Common myeloid progenitor, CD34-positive (primary cell): ENCODE measurements around the gene RHCE.
"Not testable (repeated sequence)": the region's sequence is repeated elsewhere in the genome, so short reads cannot be mapped to it uniquely, and the experiment has no call there.

Experiments
- CTCF ChIA-PET: fragments of 350-600 bp; sonication (Branson Sonifier 250); formaldehyde crosslinking; loops from one replicate; lab custom pipeline; 2021; ENCODE audit warnings: antibody characterized with exemption; lab: Charles Lee
- POLR2A ChIA-PET: fragments of 350-600 bp; sonication (Branson Sonifier 250); formaldehyde crosslinking; loops from one replicate; lab custom pipeline; 2021; ENCODE audit warnings: antibody characterized with exemption; lab: Charles Lee
- DNase-seq, 3 donors: peaks; one replicate each; pipeline versions ENCODE4 v3.0.0 to v3.0.0-alpha.2; 2013
- H3K27ac ChIP-seq, 2 experiments: 1 replicate in 1 of 2; 2 replicates in 1 of 2; pipeline ENCODE4 v1.7.0; 2013; ENCODE audit warnings: inconsistent platforms in 2 of 2, low read length in 2 of 2, mild to moderate bottlenecking in 2 of 2, low read depth in 1 of 2, moderate library complexity in 1 of 2; ENCODE audit not compliant: severe bottlenecking in 2 of 2, insufficient read depth in 1 of 2, poor library complexity in 1 of 2
- H3K27me3 ChIP-seq, 5 experiments: replicated peaks in 2 of 5; 1 replicate in 3 of 5; 2 replicates in 2 of 5; pipeline versions ENCODE4 v1.6.1 to v1.7.0; 2013; ENCODE audit warnings: low read length in 4 of 5, mild to moderate bottlenecking in 2 of 5, moderate library complexity in 2 of 5, inconsistent platforms in 1 of 5; ENCODE audit not compliant: insufficient read depth in 5 of 5, control insufficient read depth in 4 of 5
- H3K36me3 ChIP-seq, 4 experiments: 1 replicate in 2 of 4; 2 replicates in 2 of 4; pipeline versions ENCODE4 v1.6.1 to v1.7.0; 2013; ENCODE audit warnings: low read length in 3 of 4, control low read depth in 1 of 4, mild to moderate bottlenecking in 1 of 4; ENCODE audit not compliant: control insufficient read depth in 4 of 4, insufficient read depth in 4 of 4
- H3K4me1 ChIP-seq, 4 experiments: 1 replicate in 3 of 4; 2 replicates in 1 of 4; pipeline versions ENCODE4 v1.6.1 to v1.7.1; 2013; ENCODE audit warnings: low read length in 3 of 4, mild to moderate bottlenecking in 3 of 4, control low read depth in 1 of 4, inconsistent platforms in 1 of 4, moderate library complexity in 1 of 4; ENCODE audit not compliant: control insufficient read depth in 4 of 4, insufficient read depth in 4 of 4; ENCODE audit errors: control extremely low read depth in 1 of 4
- H3K4me3 ChIP-seq, 7 experiments: 1 replicate in 4 of 7; 2 replicates in 3 of 7; pipeline versions ENCODE4 v1.5.1 to v1.7.0; 2013; ENCODE audit warnings: mild to moderate bottlenecking in 7 of 7, low read length in 6 of 7, moderate library complexity in 6 of 7, inconsistent platforms in 2 of 7, low read depth in 2 of 7, control low read depth in 1 of 7; ENCODE audit not compliant: insufficient read depth in 4 of 7, control insufficient read depth in 1 of 7; ENCODE audit errors: extremely low read depth in 1 of 7
- H3K9me3 ChIP-seq, 5 experiments: 1 replicate in 4 of 5; 2 replicates in 1 of 5; pipeline versions ENCODE4 v1.6.1 to v1.7.1; 2013; ENCODE audit warnings: low read length in 4 of 5, mild to moderate bottlenecking in 2 of 5, inconsistent platforms in 1 of 5, low read depth in 1 of 5, moderate library complexity in 1 of 5; ENCODE audit not compliant: control insufficient read depth in 4 of 5, insufficient read depth in 2 of 5; ENCODE audit errors: control extremely low read depth in 1 of 5
- WGBS: methylation state at CpG from one replicate; pipeline ENCODE4 v1.1.5; 2013; ENCODE audit not compliant: insufficient coverage; 5-methylcytosine and 5-hydroxymethylcytosine counted together

RHCE gene

DNA sequence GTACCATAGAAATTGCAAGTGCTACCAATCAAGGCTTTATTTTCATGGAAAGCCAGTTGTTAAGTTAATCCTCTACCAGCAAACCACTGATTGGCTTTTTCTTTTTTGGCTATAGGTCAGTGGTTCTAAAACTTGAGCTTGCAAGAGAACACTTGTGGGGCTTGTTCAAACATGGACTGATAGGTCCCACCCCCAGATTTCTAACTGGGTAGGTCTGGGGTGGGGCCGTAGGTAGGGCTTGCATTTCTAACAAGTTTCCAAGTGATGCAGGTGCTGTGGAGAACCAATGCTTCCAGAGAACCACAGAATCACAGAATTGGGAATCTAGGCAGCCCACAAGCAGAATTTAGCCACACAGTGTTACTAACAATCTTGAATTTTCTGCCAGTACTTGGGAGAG is 36.8 kb downstream of the RHCE start:
- CTCF ChIA-PET, H3K4me1 ChIP-seq, H3K27me3 ChIP-seq, DNase-seq, H3K4me3 ChIP-seq, H3K27ac ChIP-seq, H3K9me3 ChIP-seq, H3K36me3 ChIP-seq, POLR2A ChIA-PET: not testable (repeated sequence)
- no CpG with 5 or more reads among the region's 1 CpG for WGBS

DNA sequence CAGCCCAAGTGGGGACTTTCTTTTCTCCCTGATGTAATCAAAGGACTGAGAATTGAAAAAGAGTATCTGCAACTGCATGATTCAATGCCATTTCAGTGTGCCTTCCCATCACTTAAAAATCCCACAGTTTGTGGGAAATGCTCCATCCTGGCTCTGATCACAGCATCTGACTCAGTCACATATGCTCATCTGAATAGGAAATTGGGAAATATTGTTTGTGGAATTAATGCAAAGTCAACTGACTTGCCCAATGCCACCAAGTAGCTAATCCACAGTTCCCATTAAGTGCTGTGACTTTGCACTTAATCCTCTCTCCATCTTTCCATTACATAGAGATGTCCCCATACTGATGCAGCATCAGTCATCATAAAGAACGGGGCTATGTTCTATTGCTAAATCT is 37.5 kb downstream of the RHCE start:
- H3K9me3 ChIP-seq, DNase-seq, H3K27ac ChIP-seq, CTCF ChIA-PET, H3K4me3 ChIP-seq, POLR2A ChIA-PET, H3K36me3 ChIP-seq, H3K27me3 ChIP-seq, H3K4me1 ChIP-seq: not testable (repeated sequence)
- WGBS, result no CpG with 5 or more reads among the region's 1 CpG

- 100% methylated on average over 1 of the region's 1 CpG for WGBS
- H3K4me3 ChIP-seq, H3K4me1 ChIP-seq, DNase-seq, H3K27ac ChIP-seq, H3K9me3 ChIP-seq, POLR2A ChIA-PET, CTCF ChIA-PET, H3K36me3 ChIP-seq, H3K27me3 ChIP-seq: not testable (repeated sequence)
Measured at GRCh38 chr1:25382543-25382942, 38.1 kb downstream of the RHCE start.

- WGBS, result 100% methylated on average over 3 of the region's 3 CpGs
- H3K36me3 ChIP-seq, H3K27ac ChIP-seq, H3K4me3 ChIP-seq, H3K9me3 ChIP-seq, DNase-seq, POLR2A ChIA-PET, H3K4me1 ChIP-seq, H3K27me3 ChIP-seq: not testable (repeated sequence)
- CTCF ChIA-PET, result interaction anchor here (1.3 kb wide), 1 partner anchor 110 kb away, joined by 3 read pairs; no protein-coding TSS in a partner anchor
Measured at GRCh38 chr1:25378367-25378766, 42.3 kb downstream of the RHCE start.

- CTCF ChIA-PET, H3K4me1 ChIP-seq, H3K9me3 ChIP-seq, H3K36me3 ChIP-seq, H3K27ac ChIP-seq, H3K4me3 ChIP-seq, POLR2A ChIA-PET, DNase-seq, H3K27me3 ChIP-seq: not testable (repeated sequence)
- 100% methylated on average over 2 of the region's 7 CpGs for WGBS
Measured at GRCh38 chr1:25371757-25372156, 48.9 kb downstream of the RHCE start.

DNA sequence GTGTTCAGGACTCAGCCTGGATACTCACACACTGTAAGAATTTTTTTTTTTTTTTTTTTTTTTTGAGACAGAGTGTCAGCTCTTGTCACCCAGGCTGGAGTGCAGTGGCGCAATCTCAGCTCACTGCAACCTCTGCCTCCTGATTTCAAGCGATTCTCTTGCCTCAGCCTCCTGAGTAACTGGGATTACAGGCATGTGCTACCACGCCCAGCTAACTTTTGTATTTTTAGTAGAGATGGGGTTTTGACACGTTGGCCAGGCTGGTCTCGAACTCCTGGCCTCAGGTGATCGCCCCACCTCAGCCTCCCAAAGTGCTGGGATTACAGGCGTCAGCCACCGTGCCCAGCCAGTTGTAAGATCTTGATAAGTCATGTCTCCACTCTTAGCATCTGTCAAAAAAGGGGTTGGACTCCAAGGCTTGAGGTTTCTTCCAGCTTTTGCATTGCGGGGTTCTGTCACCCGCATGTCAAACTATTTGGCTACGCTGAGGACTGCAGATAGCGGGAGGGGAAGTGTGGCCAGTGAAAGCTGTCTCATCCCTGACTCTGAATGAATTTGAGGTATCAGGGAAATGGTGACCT is 50.8 kb downstream of the RHCE start:
- H3K9me3 ChIP-seq, H3K27ac ChIP-seq, CTCF ChIA-PET, H3K36me3 ChIP-seq, H3K27me3 ChIP-seq, H3K4me1 ChIP-seq, POLR2A ChIA-PET, H3K4me3 ChIP-seq: not testable (repeated sequence)
- 83% methylated on average over 6 of the region's 12 CpGs for WGBS
- DNase-seq, result peak; percentile 1 to 67 (median 60)

- no peak overlapping the region for H3K4me3 ChIP-seq
- POLR2A ChIA-PET, result no interaction called here
- WGBS, result 100% methylated on average over 3 of the region's 4 CpGs
- H3K9me3 ChIP-seq, result no peaks in the 10 kb centered on the region
- CTCF ChIA-PET, result no interaction called here
- H3K27me3 ChIP-seq, result no peaks in the 10 kb centered on the region
- no peaks in the 10 kb centered on the region for H3K4me1 ChIP-seq
- no peak overlapping the region for H3K27ac ChIP-seq
- no peak for DNase-seq
- H3K36me3 ChIP-seq, result no peaks in the 10 kb centered on the region
Measured at GRCh38 chr1:25369241-25369640, 51.4 kb downstream of the RHCE start.
